Neural cell (in vitro differentiated cells): ENCODE data around the gene ADPRH. TPM values are rescaled to one million over a fixed set of nuclear protein-coding genes. Genes with fewer than 3 reads are reported as not detected.

Source experiments
- H2AFZ ChIP-seq: fragments of 200-600, 300-800 bp; sonication (generic), shearing (Covaris generic); 2 replicates; pipeline ENCODE4 v1.6.0; 2014; ENCODE audit warnings: low read depth, mild to moderate bottlenecking, antibody characterized with exemption, low read length, moderate library complexity
- H3F3A ChIP-seq: fragments of 200-600 bp; shearing (Covaris generic); 2 replicates; pipeline ENCODE4 v1.6.1; 2016; ENCODE audit warnings: mild to moderate bottlenecking, moderate library complexity, mixed read lengths, antibody characterized with exemption, low read length; ENCODE audit not compliant: insufficient read depth, poor library complexity, severe bottlenecking
- H3K27ac ChIP-seq: fragments of 200-600, 300-800 bp; sonication (generic), shearing (Covaris generic); 2 replicates; pipeline ENCODE4 v1.5.1; 2014; ENCODE audit warnings: mild to moderate bottlenecking, low read length, moderate library complexity
- H3K27me3 ChIP-seq: fragments of 300-800, 200-600 bp; sonication (generic), shearing (Covaris generic); 2 replicates; pipeline ENCODE4 v1.6.0; 2014; ENCODE audit warnings: mild to moderate bottlenecking, low read depth, low read length, moderate library complexity; ENCODE audit not compliant: insufficient read depth
- H3K36me3 ChIP-seq: fragments of 300-800, 200-600 bp; sonication (generic), shearing (Covaris generic); 2 replicates; pipeline ENCODE4 v1.5.1; 2014; ENCODE audit warnings: mild to moderate bottlenecking, antibody characterized with exemption, low read length, moderate library complexity; ENCODE audit not compliant: insufficient read depth
- H3K4me2 ChIP-seq: fragments of 300-800, 200-600 bp; sonication (generic), shearing (Covaris generic); 2 replicates; pipeline ENCODE4 v1.6.0; 2014; ENCODE audit warnings: mild to moderate bottlenecking, low read length
- H3K4me3 ChIP-seq: fragments of 300-800, 200-600 bp; sonication (generic), shearing (Covaris generic); 2 replicates; pipeline ENCODE4 v1.5.1; 2014; ENCODE audit warnings: mild to moderate bottlenecking, low read length, moderate library complexity
- H3K79me2 ChIP-seq: fragments of 200-600 bp; shearing (Covaris generic); replicated peaks from 2 replicates; pipeline ENCODE4 v1.6.0; 2014; ENCODE audit warnings: mild to moderate bottlenecking, low read length, moderate library complexity; ENCODE audit not compliant: insufficient read depth
- H3K9ac ChIP-seq: fragments of 300-800, 200-600 bp; sonication (generic), shearing (Covaris generic); 2 replicates; pipeline ENCODE4 v1.6.1; 2016; ENCODE audit warnings: mild to moderate bottlenecking, low read length, mixed read lengths
- H3K9me2 ChIP-seq: fragments of 200-600 bp; shearing (Covaris generic); 2 replicates; pipeline ENCODE4 v1.6.1; 2016; ENCODE audit warnings: mild to moderate bottlenecking, low read length, mixed read lengths; ENCODE audit not compliant: insufficient read depth
- H3K9me3 ChIP-seq: fragments of 200-600, 300-800 bp; sonication (generic), shearing (Covaris generic); 2 replicates; pipeline ENCODE4 v1.6.1; 2016; ENCODE audit warnings: mild to moderate bottlenecking, mixed run types, low read length, moderate library complexity, mixed read lengths
- H4K20me1 ChIP-seq: fragments of 200-600 bp; shearing (Covaris generic); 2 replicates; pipeline ENCODE4 v1.6.1; 2016; ENCODE audit warnings: mild to moderate bottlenecking, mixed run types; ENCODE audit not compliant: insufficient read depth
- EP300 ChIP-seq: fragments of 450-650 bp; conservative IDR thresholded peaks from 2 replicates; pipeline ENCODE4 v1.6.1; 2014; ENCODE audit warnings: antibody characterized with exemption, mild to moderate bottlenecking, moderate library complexity; ENCODE audit not compliant: poor library complexity, severe bottlenecking
- EZH2 ChIP-seq: fragments of 200-600, 300-800 bp; shearing (Covaris generic), sonication (generic); IDR thresholded peaks from 2 replicates; pipeline ENCODE4 v1.6.1; 2014; ENCODE audit warnings: antibody characterized with exemption, low read length, borderline replicate concordance, mild to moderate bottlenecking; ENCODE audit not compliant: insufficient read depth, poor library complexity, severe bottlenecking
- MXI1 ChIP-seq: fragments of 450-650 bp; conservative IDR thresholded peaks from 2 replicates; pipeline ENCODE4 v1.6.1; 2014; ENCODE audit warnings: antibody characterized with exemption, mild to moderate bottlenecking; ENCODE audit not compliant: poor library complexity, severe bottlenecking
- POLR2AphosphoS5 ChIP-seq: IDR thresholded peaks from 2 replicates; pipeline ENCODE4 v1.6.1; 2012
- RAD21 ChIP-seq: fragments of 450-650 bp; conservative IDR thresholded peaks from 2 replicates; pipeline ENCODE4 v1.6.1; 2014; ENCODE audit warnings: antibody characterized with exemption, mild to moderate bottlenecking, moderate library complexity
- SMC3 ChIP-seq: fragments of 450-650 bp; conservative IDR thresholded peaks from 2 replicates; pipeline ENCODE4 v1.6.1; 2014; ENCODE audit warnings: antibody characterized with exemption, mild to moderate bottlenecking, moderate library complexity; ENCODE audit not compliant: poor library complexity
- TAF1 ChIP-seq: IDR thresholded peaks from 2 replicates; pipeline ENCODE4 v1.6.1; 2012; ENCODE audit warnings: low read depth
- polyA plus RNA-seq: library from polyadenylated mRNA; depleted of rRNA; stranded (reverse); fragments of >200 nt; gene quantifications from 2 replicates; pipeline ENCODE4 v1.2.3, GENCODE V29; 2014
- TF ChIP-seq, protein P1 (sequence below): IDR thresholded peaks from 2 replicates; pipeline ENCODE4 v1.6.1; 2012; ENCODE audit warnings: borderline replicate concordance
- TF ChIP-seq, protein P2 (sequence below): fragments of 450-650 bp; IDR thresholded peaks from 2 replicates; pipeline ENCODE4 v1.5.1; 2014; ENCODE audit warnings: antibody characterized with exemption, mild to moderate bottlenecking, moderate library complexity; ENCODE audit not compliant: poor library complexity, severe bottlenecking

The ADPRH gene
- polyA plus RNA-seq, 1 donor from 2014 or later, result 0.07 TPM

DNA sequence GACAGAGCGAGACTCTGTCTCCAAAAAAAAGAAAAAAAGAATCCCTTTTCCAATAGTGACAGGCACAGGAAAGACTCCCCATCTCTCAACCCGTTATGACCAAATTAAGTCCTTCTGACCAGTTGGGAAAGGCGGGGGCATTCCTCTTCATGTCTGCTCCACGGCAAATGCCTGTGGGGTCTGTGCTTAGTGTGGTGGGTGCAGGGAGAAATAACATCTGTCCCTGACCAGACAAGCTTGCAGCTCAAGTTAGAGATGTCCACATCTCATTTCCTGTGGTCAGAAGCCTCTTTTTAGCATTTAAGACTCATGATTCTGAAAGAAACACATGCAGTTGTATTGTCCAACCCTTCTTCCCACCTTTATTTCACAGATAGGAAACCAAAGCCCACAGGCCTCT, 34.6 kb downstream of the ADPRH start:
- Histone ChIP-seq H2AFZ (no peak overlapping the region), H3K9ac (no peak overlapping the region), H3K27me3 (no peaks in the 10 kb centered on the region), H3F3A (no peaks in the 10 kb centered on the region), H3K36me3 (no peaks in the 10 kb centered on the region), H3K27ac (no peak overlapping the region), H3K9me3 (no peaks in the 10 kb centered on the region), H4K20me1 (no peaks in the 10 kb centered on the region), H3K79me2 (no peaks in the 10 kb centered on the region), H3K4me3 (no peak overlapping the region), H3K4me2 (no peak overlapping the region), H3K9me2 (no peaks in the 10 kb centered on the region)
- TF ChIP-seq POLR2AphosphoS5, result no peak
- no peak for TF ChIP-seq TAF1
- TF ChIP-seq EP300, result no peak
- TF ChIP-seq, protein P1, sequence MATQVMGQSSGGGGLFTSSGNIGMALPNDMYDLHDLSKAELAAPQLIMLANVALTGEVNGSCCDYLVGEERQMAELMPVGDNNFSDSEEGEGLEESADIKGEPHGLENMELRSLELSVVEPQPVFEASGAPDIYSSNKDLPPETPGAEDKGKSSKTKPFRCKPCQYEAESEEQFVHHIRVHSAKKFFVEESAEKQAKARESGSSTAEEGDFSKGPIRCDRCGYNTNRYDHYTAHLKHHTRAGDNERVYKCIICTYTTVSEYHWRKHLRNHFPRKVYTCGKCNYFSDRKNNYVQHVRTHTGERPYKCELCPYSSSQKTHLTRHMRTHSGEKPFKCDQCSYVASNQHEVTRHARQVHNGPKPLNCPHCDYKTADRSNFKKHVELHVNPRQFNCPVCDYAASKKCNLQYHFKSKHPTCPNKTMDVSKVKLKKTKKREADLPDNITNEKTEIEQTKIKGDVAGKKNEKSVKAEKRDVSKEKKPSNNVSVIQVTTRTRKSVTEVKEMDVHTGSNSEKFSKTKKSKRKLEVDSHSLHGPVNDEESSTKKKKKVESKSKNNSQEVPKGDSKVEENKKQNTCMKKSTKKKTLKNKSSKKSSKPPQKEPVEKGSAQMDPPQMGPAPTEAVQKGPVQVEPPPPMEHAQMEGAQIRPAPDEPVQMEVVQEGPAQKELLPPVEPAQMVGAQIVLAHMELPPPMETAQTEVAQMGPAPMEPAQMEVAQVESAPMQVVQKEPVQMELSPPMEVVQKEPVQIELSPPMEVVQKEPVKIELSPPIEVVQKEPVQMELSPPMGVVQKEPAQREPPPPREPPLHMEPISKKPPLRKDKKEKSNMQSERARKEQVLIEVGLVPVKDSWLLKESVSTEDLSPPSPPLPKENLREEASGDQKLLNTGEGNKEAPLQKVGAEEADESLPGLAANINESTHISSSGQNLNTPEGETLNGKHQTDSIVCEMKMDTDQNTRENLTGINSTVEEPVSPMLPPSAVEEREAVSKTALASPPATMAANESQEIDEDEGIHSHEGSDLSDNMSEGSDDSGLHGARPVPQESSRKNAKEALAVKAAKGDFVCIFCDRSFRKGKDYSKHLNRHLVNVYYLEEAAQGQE, result no peak
- TF ChIP-seq, protein P2, sequence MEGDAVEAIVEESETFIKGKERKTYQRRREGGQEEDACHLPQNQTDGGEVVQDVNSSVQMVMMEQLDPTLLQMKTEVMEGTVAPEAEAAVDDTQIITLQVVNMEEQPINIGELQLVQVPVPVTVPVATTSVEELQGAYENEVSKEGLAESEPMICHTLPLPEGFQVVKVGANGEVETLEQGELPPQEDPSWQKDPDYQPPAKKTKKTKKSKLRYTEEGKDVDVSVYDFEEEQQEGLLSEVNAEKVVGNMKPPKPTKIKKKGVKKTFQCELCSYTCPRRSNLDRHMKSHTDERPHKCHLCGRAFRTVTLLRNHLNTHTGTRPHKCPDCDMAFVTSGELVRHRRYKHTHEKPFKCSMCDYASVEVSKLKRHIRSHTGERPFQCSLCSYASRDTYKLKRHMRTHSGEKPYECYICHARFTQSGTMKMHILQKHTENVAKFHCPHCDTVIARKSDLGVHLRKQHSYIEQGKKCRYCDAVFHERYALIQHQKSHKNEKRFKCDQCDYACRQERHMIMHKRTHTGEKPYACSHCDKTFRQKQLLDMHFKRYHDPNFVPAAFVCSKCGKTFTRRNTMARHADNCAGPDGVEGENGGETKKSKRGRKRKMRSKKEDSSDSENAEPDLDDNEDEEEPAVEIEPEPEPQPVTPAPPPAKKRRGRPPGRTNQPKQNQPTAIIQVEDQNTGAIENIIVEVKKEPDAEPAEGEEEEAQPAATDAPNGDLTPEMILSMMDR, result no peak
- no peak for TF ChIP-seq EZH2
- TF ChIP-seq RAD21, result no peak
- TF ChIP-seq MXI1, result no peak
- TF ChIP-seq SMC3, result no peak

DNA sequence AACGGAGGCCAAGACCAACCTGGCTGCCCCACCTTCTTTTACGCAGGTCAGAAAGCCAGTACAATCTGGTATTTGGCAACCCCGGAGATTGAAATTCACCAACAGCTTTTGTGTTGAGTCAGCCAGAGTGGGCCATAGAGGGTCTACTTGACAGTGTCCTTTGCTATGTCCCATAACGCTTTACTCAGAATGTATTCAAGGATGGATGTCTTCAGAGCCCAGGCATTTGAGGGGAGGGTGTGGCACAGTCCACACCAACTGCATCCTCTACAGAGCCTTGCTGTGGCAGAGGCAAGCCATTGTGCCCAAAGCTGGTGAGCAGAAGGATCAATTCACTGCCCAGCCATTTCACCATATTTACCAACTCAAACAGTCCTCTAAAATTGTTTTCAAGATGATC, 36.8 kb downstream of the ADPRH start:
- Histone ChIP-seq H2AFZ (no peak overlapping the region), H3K27ac (no peak overlapping the region), H3F3A (no peaks in the 10 kb centered on the region), H3K9ac (no peak overlapping the region), H3K27me3 (no peaks in the 10 kb centered on the region), H3K4me3 (no peak overlapping the region), H3K4me2 (no peak overlapping the region), H3K9me3 (no peaks in the 10 kb centered on the region), H3K36me3 (no peaks in the 10 kb centered on the region), H3K79me2 (no peaks in the 10 kb centered on the region), H3K9me2 (no peaks in the 10 kb centered on the region), H4K20me1 (no peaks in the 10 kb centered on the region)
- TF ChIP-seq EZH2, result no peak
- no peak for TF ChIP-seq TAF1
- no peak for TF ChIP-seq RAD21
- TF ChIP-seq, protein P2, result no peak
- TF ChIP-seq MXI1, result no peak
- TF ChIP-seq, protein P1, result no peak
- no peak for TF ChIP-seq POLR2AphosphoS5
- TF ChIP-seq SMC3, result no peak
- TF ChIP-seq EP300, result no peak
